Loucy (cell line): ENCODE measurements around the gene ZBTB16.

ENCODE experiments used
- H2AFZ ChIP-seq: fragments of 200-600 bp; sonication (generic); 2 replicates; pipeline ENCODE4 v1.6.0; 2016; ENCODE audit warnings: antibody characterized with exemption, mild to moderate bottlenecking, low read length, moderate library complexity
- H3F3A ChIP-seq: fragments of 200-600 bp; 2 replicates; pipeline ENCODE4 v1.6.0; 2016; ENCODE audit warnings: antibody characterized with exemption, low read depth, mild to moderate bottlenecking
- H3K27me3 ChIP-seq: fragments of 200-600 bp; sonication (generic); 2 replicates; pipeline ENCODE4 v1.6.1; 2014; ENCODE audit warnings: low read length, mild to moderate bottlenecking; ENCODE audit not compliant: insufficient read depth, poor library complexity, severe bottlenecking
- H3K36me3 ChIP-seq: fragments of 200-600 bp; sonication (generic); 2 replicates; pipeline ENCODE4 v1.6.1; 2016; ENCODE audit warnings: low read length; ENCODE audit not compliant: insufficient read depth
- H3K4me1 ChIP-seq: fragments of 200-600 bp; sonication (generic); 2 replicates; pipeline ENCODE4 v1.5.1; 2014; ENCODE audit warnings: low read length, mild to moderate bottlenecking; ENCODE audit not compliant: insufficient read depth, poor library complexity, severe bottlenecking
- H3K4me2 ChIP-seq: fragments of 200-600 bp; sonication (generic); 2 replicates; pipeline ENCODE4 v1.6.0; 2014; ENCODE audit warnings: antibody characterized with exemption, low read length, low read depth, mild to moderate bottlenecking; ENCODE audit not compliant: poor library complexity, severe bottlenecking
- H3K4me3 ChIP-seq: fragments of 200-600 bp; sonication (generic); 2 replicates; pipeline ENCODE4 v1.5.1; 2014; ENCODE audit warnings: low read length, mild to moderate bottlenecking, mixed read lengths; ENCODE audit not compliant: poor library complexity, severe bottlenecking
- H3K79me2 ChIP-seq: fragments of 200-600 bp; sonication (generic); 2 replicates; pipeline ENCODE4 v1.6.1; 2014; ENCODE audit warnings: low read length; ENCODE audit not compliant: insufficient read depth
- H3K9ac ChIP-seq: fragments of 200-600 bp; sonication (generic); 2 replicates; pipeline ENCODE4 v1.6.0; 2014; ENCODE audit warnings: mild to moderate bottlenecking, low read depth, low read length, moderate library complexity; ENCODE audit not compliant: poor library complexity, severe bottlenecking
- H3K9me2 ChIP-seq: fragments of 200-600 bp; sonication (generic); replicated peaks from 2 replicates; pipeline ENCODE4 v1.6.1; 2016; ENCODE audit warnings: low read depth, low read length, mixed read lengths
- H3K9me3 ChIP-seq: fragments of 200-600 bp; sonication (generic); 2 replicates; pipeline ENCODE4 v1.6.1; 2014; ENCODE audit warnings: mild to moderate bottlenecking, antibody characterized with exemption, low read length, low read depth; ENCODE audit not compliant: insufficient read depth
- H4K20me1 ChIP-seq: fragments of 200-600 bp; sonication (generic); 2 replicates; pipeline ENCODE4 v1.6.0; 2014; ENCODE audit warnings: antibody characterized with exemption, low read length, mild to moderate bottlenecking; ENCODE audit not compliant: insufficient read depth, poor library complexity, severe bottlenecking
- CTCF ChIP-seq: fragments of 200-600 bp; sonication (generic); conservative IDR thresholded peaks from 2 replicates; pipeline ENCODE4 v1.5.1; 2014; ENCODE audit warnings: mild to moderate bottlenecking, antibody characterized with exemption, low read length
- EZH2phosphoT487 ChIP-seq: fragments of 200-600 bp; IDR thresholded peaks from 2 replicates; pipeline ENCODE4 v1.6.1; 2018; ENCODE audit warnings: antibody characterized with exemption, mild to moderate bottlenecking, moderate library complexity, borderline replicate concordance

ZBTB16 gene

GRCh38 chr11:114273890-114274635 is 214.6 kb downstream of the ZBTB16 start:
- H3F3A ChIP-seq = no peaks in the 10 kb centered on the region
- H2AFZ ChIP-seq = no peak overlapping the region
- no peaks in the 10 kb centered on the region for H3K9me3 ChIP-seq
- no peak overlapping the region for H3K9ac ChIP-seq
- no peaks in the 10 kb centered on the region for H3K36me3 ChIP-seq
- H3K79me2 ChIP-seq = no peaks in the 10 kb centered on the region
- no peak overlapping the region for H3K4me3 ChIP-seq
- H3K27me3 ChIP-seq = no peaks in the 10 kb centered on the region
- TF ChIP-seq CTCF (no peak), EZH2phosphoT487 (no peak)
- H3K4me1 ChIP-seq = no peaks in the 10 kb centered on the region
- no peak overlapping the region for H3K4me2 ChIP-seq
- H3K9me2 ChIP-seq = no peaks in the 10 kb centered on the region
- H4K20me1 ChIP-seq = no peaks in the 10 kb centered on the region

GRCh38 chr11:114274637-114275036 is 215.1 kb downstream of the ZBTB16 start:
- H4K20me1 ChIP-seq = no peaks in the 10 kb centered on the region
- H3K4me3 ChIP-seq = no peak overlapping the region
- no peaks in the 10 kb centered on the region for H3K9me2 ChIP-seq
- no peak overlapping the region for H3K9ac ChIP-seq
- H3K27me3 ChIP-seq = no peaks in the 10 kb centered on the region
- no peak overlapping the region for H3K4me2 ChIP-seq
- no peaks in the 10 kb centered on the region for H3K36me3 ChIP-seq
- H2AFZ ChIP-seq = no peak overlapping the region
- H3K4me1 ChIP-seq = no peaks in the 10 kb centered on the region
- no peaks in the 10 kb centered on the region for H3K9me3 ChIP-seq
- H3F3A ChIP-seq = no peaks in the 10 kb centered on the region
- H3K79me2 ChIP-seq = no peaks in the 10 kb centered on the region
- TF ChIP-seq CTCF = no peak
- TF ChIP-seq EZH2phosphoT487 = no peak

GRCh38 chr11:114275280-114275679 is 215.8 kb downstream of the ZBTB16 start:
- Histone ChIP-seq H2AFZ (no peak overlapping the region), H3K9me3 (no peaks in the 10 kb centered on the region), H3K4me1 (no peaks in the 10 kb centered on the region), H3K4me3 (no peak overlapping the region), H3K9me2 (no peaks in the 10 kb centered on the region), H4K20me1 (no peaks in the 10 kb centered on the region), H3K4me2 (no peak overlapping the region), H3K27me3 (no peaks in the 10 kb centered on the region), H3K79me2 (no peaks in the 10 kb centered on the region), H3K36me3 (no peaks in the 10 kb centered on the region), H3F3A (no peaks in the 10 kb centered on the region), H3K9ac (no peak overlapping the region)
- no peak for TF ChIP-seq EZH2phosphoT487
- TF ChIP-seq CTCF = no peak
